Endothelial cell of umbilical vein (primary cell): ENCODE measurements around the gene PLEKHG3.

Experiments used
- EZH2 ChIP-seq: IDR thresholded peaks from 2 replicates; pipeline ENCODE4 v1.6.1; 2012; ENCODE audit warnings: borderline replicate concordance, low read depth, mild to moderate bottlenecking, moderate library complexity, low read length, inconsistent platforms; ENCODE audit not compliant: severe bottlenecking
- FOS ChIP-seq: IDR thresholded peaks from 2 replicates; pipeline ENCODE4 v1.6.1; 2011; ENCODE audit warnings: mild to moderate bottlenecking, low read length, moderate library complexity, borderline replicate concordance; ENCODE audit not compliant: insufficient read depth
- GATA2 ChIP-seq: IDR thresholded peaks from 2 replicates; pipeline ENCODE4 v1.7.0; 2011; ENCODE audit warnings: low read depth, mild to moderate bottlenecking, moderate library complexity, mixed read lengths, low read length; ENCODE audit not compliant: insufficient read length, insufficient read depth
- JUN ChIP-seq: IDR thresholded peaks from 2 replicates; pipeline ENCODE4 v1.6.1; 2011; ENCODE audit warnings: borderline replicate concordance, low read depth; ENCODE audit not compliant: insufficient read length, insufficient read depth
- MAX ChIP-seq: IDR thresholded peaks from 2 replicates; pipeline ENCODE4 v1.6.1; 2011; ENCODE audit not compliant: insufficient read depth, insufficient read length
- MYC ChIP-seq: IDR thresholded peaks from one replicate; pipeline ENCODE4 v1.6.1; 2011; ENCODE audit warnings: mild to moderate bottlenecking, low read depth, low read length
- POLR2A ChIP-seq: IDR thresholded peaks from 2 replicates; pipeline ENCODE4 v1.6.1; 2012; ENCODE audit warnings: low read depth, mild to moderate bottlenecking, control low read depth, low read length
- POLR2AphosphoS5 ChIP-seq: IDR thresholded peaks from 2 replicates; pipeline ENCODE4 v1.6.1; 2012; ENCODE audit warnings: low read depth, mild to moderate bottlenecking, control low read depth, low read length, moderate library complexity; ENCODE audit not compliant: insufficient read depth
- TF ChIP-seq, protein P1 (sequence below), 2 donors: IDR thresholded peaks; 1 replicate in 1 of 2; 2 replicates in 1 of 2; pipeline ENCODE4 v1.5.1; 2011; ENCODE audit warnings: low read length in 2 of 2, mild to moderate bottlenecking in 2 of 2, moderate library complexity in 2 of 2, control low read depth in 1 of 2, inconsistent platforms in 1 of 2, low read depth in 1 of 2; ENCODE audit not compliant: insufficient read depth in 1 of 2; ENCODE audit errors: extremely low read depth in 1 of 2

DNA sequence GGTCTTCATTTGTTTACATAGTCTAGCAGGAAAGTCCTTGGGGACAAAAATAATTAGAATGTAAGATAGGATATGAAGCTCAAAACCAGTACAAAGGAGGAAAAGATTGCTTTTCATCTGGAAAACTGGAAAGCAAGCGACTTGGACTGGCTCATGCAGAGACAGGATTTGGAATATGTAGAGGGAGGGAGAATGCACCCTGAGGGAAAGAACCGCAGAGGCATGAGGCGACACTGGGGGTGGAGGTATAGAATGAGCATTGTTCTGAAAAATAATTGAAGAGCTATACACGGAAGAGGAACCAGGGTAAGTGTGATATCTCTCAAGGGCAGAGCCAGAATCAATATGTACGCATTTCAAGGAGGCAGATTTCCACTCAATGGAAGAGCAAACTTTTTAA, 85.5 kb downstream of the PLEKHG3 start:
- TF ChIP-seq POLR2A, result no peak
- TF ChIP-seq, protein P1, sequence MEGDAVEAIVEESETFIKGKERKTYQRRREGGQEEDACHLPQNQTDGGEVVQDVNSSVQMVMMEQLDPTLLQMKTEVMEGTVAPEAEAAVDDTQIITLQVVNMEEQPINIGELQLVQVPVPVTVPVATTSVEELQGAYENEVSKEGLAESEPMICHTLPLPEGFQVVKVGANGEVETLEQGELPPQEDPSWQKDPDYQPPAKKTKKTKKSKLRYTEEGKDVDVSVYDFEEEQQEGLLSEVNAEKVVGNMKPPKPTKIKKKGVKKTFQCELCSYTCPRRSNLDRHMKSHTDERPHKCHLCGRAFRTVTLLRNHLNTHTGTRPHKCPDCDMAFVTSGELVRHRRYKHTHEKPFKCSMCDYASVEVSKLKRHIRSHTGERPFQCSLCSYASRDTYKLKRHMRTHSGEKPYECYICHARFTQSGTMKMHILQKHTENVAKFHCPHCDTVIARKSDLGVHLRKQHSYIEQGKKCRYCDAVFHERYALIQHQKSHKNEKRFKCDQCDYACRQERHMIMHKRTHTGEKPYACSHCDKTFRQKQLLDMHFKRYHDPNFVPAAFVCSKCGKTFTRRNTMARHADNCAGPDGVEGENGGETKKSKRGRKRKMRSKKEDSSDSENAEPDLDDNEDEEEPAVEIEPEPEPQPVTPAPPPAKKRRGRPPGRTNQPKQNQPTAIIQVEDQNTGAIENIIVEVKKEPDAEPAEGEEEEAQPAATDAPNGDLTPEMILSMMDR (IDR thresholded peaks at IDR 0.05; ENCODE audit: extremely low read depth in 1 of 2, insufficient read depth in 1 of 2, low read depth in 1 of 2, low read length in 2 of 2), result no peak
- no peak for TF ChIP-seq POLR2AphosphoS5
- no peak for TF ChIP-seq MYC
- no peak for TF ChIP-seq FOS
- TF ChIP-seq JUN, result no peak
- no peak for TF ChIP-seq EZH2
- no peak for TF ChIP-seq MAX
- TF ChIP-seq GATA2, result no peak
